Embryonic facial prominence (tissue), 1 donor: ENCODE measurements around the gene SLC16A10.
A peak's percentile ranks its signal among the peaks of the same experiment; 100 is the strongest.
"Not testable (repeated sequence)": the region's sequence is repeated elsewhere in the genome, so short reads cannot be mapped to it uniquely, and the experiment has no call there.

Experiments
- DNase-seq: peaks from one replicate; pipeline ENCODE4 v3.0.0-alpha.2; 2016; ENCODE audit errors: extremely low spot score

SLC16A10 gene, protein sequence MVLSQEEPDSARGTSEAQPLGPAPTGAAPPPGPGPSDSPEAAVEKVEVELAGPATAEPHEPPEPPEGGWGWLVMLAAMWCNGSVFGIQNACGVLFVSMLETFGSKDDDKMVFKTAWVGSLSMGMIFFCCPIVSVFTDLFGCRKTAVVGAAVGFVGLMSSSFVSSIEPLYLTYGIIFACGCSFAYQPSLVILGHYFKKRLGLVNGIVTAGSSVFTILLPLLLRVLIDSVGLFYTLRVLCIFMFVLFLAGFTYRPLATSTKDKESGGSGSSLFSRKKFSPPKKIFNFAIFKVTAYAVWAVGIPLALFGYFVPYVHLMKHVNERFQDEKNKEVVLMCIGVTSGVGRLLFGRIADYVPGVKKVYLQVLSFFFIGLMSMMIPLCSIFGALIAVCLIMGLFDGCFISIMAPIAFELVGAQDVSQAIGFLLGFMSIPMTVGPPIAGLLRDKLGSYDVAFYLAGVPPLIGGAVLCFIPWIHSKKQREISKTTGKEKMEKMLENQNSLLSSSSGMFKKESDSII

DNA sequence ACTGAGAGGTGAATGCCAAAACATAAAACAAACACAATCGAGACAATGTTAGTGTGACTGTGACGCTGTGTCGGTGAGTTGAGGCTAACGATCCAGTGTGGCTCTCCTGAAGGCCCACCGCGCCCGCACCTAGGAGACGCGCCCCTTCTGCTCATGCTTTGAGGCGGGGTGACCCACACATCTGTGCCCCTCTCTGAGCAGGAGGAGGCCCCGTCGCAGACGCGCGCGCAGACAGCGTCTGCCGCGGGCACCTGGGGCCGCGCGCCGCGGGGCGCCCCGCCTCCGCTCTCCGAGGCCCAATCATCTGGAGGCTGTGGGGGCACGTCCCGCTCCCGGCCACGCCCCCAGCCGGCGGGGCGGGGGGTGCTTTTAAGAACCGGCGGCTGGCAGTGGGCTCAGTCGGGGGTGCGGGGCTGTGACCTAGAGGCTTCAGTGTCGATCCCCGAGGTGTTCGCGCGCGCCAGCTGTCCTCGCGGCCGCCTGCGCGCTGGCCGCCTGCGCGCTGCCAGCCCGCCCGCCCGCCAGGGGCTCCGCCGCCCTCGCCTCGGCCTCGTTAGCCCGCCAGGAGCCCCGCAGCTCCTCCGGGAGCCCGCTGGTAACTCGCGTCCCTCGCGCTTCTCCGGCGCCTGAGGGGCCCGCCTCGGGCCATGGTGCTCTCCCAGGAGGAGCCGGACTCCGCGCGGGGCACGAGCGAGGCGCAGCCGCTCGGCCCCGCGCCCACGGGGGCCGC is at the start of gene SLC16A10:
SLC16A10 (plus strand) TSS at position 398 of the 730 bp plus-strand sequence; CDS start at position 648, 250 bp downstream.
- DNase-seq, result peak; percentile 42

DNA sequence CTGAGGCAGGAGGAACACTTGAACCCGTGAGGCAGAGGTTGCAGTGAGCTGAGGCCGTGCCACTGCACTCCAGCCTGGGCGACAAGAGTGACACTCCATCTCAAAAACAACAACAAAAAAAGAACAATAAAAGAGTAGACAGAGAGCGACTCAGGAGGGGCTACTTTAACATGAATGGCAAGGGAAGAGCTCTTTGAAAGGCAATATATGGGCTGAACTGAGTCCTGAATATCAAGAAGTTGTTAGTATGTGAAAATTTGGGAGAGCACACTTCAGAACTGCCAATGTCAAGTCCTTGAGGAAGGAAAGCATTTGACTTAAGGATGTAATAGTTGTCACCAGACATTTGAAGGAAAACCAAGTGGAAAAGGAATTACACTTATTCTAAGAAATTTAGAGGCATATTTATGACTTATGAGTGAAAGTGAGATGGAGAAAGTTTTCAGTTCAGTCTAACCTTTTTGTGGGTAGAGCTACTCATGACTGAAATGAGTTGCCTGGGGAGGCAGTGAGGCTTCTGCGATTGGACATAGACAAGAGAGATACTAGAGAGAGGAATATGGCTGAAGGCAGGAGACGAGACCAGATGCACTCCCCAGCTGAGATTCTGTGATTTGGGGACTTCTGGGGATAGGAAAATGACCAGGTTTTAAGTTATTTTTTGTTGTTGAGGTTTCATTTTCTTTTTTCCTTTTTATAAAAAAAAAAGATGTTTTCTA is 48.6 kb upstream of the SLC16A10 start:
- no peak for DNase-seq

DNA sequence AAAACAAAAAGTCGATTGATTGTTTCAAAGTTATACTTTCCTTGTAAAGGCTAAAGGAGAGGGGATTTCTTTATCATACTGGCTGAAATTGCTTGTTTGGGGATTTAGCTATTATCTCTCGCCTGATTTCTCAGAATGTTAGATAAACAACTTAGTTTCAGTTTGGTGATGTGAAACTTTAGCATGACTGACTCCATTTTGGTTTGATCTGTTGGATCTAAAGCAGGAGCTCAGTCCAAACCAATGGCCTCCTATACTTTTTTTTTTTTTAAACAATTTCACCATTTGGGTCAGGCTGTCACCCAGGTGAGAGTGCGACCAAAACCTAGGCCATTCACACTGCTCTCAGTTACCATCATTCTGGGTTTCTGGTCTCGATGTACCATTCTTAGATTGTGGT is 45.4 kb upstream of the SLC16A10 start:
- no peak for DNase-seq

DNA sequence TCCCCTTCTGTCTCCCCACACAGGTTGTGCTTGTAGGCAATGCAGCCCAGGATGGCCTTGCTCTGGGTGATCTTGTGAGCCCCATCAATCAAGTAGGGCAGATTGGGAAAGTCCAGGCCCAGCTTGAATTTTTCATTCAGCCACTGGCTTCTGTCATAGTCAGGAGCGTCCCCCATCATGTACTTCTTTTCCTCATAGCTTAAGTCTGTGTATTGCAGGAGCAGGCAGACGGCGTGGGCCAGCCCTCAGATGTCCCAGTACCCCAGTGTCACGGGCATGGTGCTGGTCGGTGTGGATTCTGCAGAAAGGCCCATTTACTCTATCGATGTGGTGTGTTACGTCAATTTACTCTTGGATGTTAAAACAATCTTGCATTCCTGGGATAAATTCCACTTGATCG is 40.1 kb upstream of the SLC16A10 start:
- DNase-seq, result no peak

DNA sequence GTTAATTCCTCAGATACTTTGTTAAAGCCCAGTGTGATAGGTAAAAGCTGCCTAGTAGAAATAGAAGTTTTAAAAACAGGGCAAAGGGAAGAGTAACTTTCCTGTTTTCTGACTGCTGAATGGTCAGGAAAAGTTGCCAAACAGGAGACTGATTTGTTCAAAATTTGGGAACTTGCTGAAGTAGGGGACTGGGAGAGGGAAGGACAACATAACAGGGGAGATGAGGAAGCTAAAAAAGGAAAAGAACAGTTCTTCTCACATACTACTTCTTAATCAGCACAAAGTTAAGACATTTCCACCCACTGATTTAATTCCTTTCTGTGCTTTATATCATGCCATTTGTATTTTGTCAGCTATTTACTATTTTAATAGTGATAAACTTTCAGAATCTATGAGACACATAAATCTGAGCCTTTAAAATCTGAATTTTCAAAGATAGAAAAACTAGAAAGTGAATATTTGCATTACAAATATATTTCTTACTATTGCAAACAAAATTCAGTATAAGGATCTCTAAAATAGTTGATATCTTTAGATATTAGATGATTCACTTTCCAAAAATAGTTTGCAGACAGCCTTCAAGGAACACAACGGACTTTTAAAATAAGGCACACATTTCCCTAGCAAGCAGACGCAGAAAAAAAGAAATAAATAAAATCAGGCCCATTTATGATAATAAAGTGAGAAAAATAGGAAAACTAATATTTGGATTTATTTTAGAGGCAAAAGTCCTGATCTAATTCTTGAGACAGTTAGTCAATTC is 36.9 kb upstream of the SLC16A10 start:
- no peak for DNase-seq

DNA sequence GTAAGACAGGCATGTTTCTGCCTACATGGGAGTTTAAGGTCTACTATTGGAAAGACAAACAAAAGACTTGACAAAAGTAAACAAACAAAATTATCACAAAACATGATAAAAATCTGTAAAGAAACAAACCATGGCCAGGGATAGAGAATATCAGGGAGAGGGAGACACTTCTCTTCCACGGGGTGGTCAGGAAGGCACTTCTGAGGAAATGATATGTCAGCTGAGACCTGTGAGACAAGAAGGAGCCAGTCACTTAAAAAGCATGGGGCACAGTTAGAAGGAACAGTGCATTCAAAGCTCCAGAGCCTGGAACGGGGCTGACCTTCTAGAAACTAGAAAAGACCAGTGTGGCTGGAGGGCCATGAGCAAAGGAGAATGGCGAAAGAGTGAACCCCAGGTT is 35.1 kb upstream of the SLC16A10 start:
- no peak for DNase-seq

DNA sequence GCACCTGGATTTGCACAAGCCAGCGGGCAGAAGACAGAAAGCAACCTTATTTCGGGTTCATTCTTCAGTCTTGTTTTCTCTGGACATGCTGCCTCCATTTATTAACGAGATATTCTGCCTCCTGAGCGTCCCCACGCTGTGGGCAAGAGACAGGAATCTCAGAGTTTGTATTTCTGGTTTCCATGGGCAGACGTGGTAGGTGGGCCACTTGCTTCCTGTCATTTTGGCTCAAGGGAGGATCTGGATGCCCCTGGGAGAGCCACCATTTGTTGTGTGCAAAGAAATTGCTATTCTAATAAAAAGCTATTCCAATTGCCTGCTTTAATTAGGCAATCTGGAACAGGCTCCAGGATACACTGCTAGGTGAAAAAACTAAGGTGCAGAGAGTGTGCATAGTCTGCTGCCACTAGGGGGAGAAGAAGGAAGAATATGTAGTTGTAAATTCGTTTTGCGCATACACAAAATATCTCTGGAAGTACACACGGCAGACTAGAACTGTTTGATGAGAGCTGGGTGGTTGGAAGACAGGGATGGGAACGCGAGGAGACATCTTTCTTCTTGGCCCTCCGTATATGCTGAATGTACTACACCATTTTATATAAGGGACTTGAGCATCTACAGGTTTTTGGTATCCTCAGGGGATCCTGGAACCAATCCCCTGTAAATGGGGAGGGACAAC is 30.1 kb upstream of the SLC16A10 start:
- DNase-seq, result no peak

DNA sequence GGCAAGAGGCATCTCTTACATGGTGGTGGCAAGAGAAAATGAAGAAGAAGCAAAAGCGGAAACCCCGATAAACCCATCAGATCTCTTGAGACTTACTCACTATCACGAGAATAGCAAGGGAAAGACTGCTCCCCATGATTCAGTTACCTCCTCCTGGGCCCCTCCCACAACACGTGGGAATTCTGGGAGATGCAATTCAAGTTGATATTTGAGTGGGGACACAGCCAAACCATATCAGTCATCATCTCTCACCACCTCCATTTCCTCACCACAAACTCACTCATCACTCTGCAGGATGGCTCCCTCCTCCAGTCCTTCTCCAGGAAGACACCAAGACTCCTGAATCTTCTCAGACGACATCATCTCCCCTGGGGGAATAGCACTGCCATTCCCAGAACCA is 25.8 kb upstream of the SLC16A10 start:
- DNase-seq, result no peak

DNA sequence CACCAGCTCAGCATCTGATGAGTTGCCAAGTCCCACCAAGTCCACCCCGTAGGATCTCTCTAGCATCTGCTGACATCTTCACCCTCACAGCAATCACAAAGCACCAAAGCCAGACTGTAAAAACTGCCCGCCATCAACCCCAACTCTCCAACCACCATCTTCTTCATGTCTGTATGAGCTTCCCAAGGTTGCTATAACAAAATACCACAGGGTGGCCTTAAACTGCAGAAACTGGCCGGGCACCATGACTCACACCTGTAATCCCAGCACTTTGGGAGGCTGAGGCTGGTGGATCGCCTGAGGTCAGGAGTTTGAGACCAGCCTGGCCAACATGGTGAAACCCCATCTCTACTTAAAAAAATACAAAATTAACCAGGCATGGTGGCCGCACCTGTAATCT is 25.3 kb upstream of the SLC16A10 start:
- DNase-seq, result not testable (repeated sequence)

DNA sequence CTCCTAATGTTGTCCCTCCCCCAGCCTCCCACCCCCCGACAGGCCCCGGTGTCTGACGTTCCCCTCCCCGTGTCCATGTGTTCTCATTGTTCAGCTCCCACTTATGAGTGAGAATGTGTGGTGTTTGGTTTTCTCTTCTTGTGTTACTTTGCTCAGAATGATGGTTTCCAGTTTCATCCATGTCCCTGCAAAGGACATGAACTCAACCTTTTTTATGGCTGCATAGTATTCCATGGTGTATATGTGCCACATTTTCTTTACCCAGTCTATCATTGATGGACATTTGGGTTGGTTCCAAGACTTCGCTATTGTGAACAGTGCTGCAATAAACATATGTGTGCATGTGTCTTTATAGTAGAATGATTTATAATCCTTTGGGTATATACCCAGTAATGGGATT is 24.4 kb upstream of the SLC16A10 start:
- not testable (repeated sequence) for DNase-seq

DNA sequence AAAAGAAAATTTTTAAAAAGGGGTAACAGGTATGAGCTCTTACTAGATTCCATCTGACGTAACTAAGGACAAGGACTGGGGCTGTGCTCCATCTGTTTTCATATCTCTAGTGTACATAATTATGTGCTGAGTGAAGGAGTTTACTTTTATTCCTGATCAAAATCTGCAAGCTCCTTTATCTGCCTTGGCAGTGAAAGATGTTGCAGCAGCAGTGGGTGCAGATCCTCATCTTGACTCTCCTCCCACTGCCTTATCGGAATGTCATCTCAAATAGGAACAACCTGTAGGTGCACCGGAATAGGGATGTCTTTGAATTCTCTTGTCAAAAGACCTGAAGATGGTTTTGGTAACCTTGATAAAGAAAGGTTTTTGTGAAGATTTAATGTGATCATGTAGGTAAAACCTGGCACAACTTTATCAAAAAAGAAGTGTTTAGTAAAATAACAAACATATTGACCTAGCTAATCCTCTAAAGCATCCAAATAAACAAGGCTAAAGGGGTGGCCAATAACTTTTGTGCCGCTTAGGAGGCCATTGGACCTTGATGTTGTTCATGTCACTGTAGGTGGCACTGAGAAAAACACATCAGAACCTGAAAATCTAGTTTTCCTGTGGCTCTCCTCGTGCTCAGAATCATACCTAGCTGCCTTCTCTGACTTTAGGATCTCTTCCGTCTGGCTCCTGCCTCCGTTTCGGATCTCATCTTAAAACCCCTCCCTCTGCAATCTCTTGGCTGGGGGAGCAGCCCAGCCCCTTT is 19.0 kb upstream of the SLC16A10 start:
- no peak for DNase-seq

DNA sequence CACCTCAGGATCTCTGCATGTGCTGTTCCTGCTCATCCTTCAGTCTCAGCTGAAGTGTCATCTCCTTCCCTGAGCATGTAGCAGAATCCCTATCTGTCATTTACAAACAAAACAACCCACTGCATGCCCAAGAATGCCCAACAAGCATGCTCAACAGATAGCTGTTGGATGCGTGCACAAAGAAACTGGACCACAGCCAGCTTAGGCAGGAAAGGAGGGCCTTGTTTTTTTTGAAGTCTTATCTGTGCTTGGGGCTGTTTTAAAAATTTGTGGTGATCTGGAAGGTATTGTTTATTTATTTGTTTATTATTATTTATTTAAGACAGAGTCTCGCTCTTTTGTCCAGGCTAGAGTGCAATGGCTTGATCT is 18.5 kb upstream of the SLC16A10 start:
- DNase-seq, result no peak

DNA sequence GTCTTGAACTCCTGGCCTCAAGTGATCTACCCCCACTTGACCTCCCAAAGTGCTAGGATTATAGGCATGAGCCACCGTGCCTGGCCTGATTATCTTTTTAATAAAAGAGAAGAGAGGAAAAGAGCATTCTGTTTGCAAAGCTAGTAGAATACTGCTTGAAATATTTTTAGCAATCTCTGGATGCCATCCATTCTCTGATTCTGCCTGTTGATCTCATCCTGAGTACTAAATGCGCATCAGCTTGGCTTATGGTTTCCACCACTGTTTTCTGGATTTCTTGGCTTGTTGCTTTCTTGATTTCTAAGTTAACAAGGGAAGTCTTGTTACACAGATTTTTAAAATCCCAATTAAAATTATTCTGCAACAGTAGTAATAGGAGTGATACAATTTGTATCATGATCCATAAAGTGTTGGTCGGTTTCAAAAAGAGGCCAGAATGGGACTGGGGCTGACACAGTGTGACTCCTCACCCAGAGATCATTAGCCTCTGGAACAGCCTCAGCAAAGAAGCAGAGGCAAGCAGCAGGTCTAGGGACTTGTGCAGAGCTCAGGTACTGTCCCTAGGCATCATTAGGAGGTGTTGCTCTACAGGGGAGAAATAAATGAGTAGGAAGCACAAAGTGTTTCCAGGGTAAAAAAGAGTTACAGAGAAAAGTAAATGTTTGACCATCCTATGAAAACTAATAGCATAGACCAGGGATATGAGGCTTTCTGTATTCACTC is 17.8 kb upstream of the SLC16A10 start:
- DNase-seq, result no peak

DNA sequence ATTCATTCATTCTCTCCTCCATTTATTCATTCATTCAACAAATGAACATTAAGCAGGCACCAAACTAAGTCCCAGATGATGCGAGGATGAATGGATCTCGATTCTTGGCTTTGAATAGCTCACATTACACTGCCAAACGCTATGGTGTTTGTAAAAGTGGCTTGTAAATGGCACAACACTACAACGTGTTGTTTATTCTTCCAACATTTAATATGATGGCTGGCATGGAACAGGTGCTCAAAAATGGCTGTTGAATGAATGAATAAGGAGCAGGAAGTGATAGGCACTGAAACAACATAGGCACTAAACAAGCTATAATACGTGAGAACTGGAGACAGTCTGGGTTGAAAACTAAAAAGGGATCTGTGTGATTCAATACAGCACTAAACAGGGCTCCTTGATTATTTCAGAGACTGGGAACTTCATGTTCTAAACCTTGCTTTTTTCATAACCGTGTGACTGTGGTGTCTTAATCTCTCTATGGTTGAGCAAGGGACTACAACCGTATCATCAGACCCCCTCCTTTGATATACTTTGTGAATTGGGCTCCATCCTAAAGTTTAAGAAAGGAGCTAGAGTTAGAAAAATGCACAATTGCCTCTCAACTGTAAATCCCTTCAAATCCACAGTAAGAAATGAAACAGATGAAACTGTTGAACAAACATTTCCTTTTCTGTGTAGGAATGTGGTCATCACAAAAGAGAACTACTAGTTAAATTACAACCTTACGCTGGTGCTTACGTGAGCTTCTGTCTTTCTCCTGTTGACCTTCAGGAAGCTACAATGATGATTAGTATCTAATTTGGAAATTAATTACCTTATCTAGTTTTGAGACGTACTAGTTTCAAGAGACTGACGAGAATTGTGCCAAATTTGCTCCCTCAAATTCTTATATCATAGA is 16.9 kb upstream of the SLC16A10 start:
- DNase-seq, result no peak

DNA sequence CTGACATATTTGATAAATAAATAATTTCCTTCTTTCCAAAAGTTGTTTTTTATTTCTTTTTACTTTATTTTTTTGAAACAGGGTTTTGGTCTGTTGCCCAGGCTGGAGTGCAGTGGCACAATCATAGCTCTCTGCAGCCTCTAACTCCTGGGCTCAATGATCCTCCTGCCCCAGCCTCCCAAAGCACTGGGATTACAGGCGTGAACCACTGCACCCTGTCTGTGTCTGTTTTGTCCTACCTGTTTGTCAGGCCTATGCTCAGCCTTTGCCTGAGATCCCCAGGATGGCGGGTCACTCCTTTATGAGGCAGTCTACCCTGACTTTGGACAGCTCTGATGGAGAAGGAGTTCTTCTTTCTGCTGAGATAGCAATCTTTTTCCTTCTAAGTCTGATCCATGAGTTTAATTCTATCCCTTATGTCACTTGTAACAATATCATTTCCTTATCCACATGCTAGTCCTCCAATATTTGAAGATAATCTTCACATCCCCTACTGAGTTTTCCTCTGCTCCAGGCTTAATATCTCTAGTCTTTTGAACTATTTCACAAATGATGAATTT is 14.4 kb upstream of the SLC16A10 start:
- DNase-seq, result no peak

DNA sequence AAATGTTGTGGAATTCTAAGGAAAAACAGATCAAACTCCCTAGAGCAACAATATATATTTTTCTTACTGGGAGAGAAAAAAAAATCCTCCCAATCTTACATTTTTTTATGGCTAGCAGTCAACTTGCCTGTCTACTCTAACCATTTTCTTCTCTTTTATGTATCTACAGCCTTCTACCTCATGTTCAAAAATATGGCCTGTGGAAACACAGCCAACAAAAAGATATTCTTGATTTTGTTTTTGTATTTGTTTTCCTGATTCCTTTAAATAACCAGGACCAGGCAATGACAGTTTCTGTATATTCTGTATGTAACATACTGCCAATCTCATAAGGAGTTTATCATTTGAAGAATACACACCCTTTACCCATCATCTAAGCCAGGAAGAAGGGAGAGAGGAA is 13.0 kb upstream of the SLC16A10 start:
- DNase-seq, result no peak

DNA sequence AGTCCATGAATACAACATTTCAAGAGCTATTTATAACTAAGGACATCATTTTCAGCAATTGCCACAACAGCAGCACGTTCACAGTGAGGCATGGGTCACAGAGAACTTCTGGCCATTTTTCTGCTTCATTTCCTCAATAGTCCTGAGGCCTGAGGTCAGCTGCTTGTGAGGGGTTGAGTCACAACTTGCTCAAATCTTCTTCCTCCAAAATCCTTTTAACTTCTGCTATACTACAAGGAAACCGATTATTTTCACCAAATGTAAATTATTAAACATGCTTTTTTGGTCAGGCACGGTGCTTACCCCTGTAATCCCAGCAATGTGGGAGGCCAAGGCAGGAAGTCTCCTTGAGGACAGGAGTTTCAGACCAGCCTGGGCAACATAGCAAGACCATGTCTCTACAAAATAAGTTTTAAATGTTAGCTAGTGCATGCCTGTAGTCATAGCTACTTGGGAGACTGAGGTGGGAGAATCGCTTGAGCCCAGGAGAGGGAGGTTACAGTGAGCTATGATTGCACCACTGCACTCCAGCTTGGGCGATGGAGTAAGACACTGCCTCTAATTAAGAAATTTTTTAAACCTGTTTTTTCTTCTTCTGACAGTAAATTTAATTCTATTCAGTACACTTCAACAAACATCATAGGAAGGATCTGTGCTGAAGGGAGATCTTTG is 11.1 kb upstream of the SLC16A10 start:
- DNase-seq, result no peak

DNA sequence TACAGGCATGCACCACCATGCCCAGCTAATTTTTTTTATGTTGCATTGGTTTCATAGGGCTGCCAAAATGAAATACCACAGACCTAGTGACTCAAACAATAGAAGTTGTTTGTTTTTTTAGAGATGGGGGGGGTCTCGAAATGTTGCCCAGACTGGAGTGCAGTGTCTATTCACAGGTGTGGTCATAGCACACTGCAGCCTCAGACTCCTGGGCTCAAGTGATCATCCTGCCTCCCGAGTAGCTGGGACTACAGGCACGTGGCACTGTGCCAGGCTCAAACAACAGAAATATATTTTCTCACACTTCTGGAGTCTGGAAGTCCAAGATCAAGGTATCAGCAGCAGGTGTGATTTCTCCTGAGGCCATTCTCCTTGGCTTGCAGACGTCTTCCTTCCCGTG is 6.6 kb upstream of the SLC16A10 start:
- no peak for DNase-seq
